Measurements from ENCODE around the gene MEGF11.

DNA sequence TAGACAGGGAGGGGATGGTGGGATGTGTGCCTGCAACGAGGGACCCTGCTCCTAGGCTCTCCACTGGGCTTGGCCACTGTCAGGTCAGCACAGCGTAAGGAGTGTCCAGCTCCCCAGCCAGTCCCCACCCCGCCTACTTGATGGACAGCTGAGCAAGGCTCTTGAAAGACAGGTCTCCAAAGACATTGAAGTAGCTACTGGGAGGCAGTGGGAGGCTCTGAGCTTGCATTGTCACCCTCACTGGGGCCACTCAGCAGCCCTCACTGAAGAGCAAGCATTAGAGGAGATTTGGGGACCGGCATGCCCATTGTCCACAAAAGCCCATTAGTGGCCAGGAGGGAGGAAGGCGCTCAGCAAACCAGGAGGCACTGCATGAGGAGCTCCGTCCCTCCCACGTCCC, 146.5 kb downstream of the MEGF11 start:
- TF ChIP-seq POLR2A (IDR thresholded peaks at IDR 0.05): no peak
- TF ChIP-seq, protein P1, sequence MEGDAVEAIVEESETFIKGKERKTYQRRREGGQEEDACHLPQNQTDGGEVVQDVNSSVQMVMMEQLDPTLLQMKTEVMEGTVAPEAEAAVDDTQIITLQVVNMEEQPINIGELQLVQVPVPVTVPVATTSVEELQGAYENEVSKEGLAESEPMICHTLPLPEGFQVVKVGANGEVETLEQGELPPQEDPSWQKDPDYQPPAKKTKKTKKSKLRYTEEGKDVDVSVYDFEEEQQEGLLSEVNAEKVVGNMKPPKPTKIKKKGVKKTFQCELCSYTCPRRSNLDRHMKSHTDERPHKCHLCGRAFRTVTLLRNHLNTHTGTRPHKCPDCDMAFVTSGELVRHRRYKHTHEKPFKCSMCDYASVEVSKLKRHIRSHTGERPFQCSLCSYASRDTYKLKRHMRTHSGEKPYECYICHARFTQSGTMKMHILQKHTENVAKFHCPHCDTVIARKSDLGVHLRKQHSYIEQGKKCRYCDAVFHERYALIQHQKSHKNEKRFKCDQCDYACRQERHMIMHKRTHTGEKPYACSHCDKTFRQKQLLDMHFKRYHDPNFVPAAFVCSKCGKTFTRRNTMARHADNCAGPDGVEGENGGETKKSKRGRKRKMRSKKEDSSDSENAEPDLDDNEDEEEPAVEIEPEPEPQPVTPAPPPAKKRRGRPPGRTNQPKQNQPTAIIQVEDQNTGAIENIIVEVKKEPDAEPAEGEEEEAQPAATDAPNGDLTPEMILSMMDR (IDR thresholded peaks at IDR 0.05): no peak
